Heart right ventricle (tissue), 16 donors: Measurements from ENCODE around the gene CPEB1. TPM values are rescaled to one million over a fixed set of nuclear protein-coding genes. Genes with fewer than 3 reads are reported as not detected.
A peak's percentile ranks its signal among the peaks of the same experiment; 100 is the strongest.
"Not testable (repeated sequence)": the region's sequence is repeated elsewhere in the genome, so short reads cannot be mapped to it uniquely, and the experiment has no call there.

Experiments used
- ATAC-seq, 8 donors: fragments of 200-7000 bp; cut with Tn5 transposase; one replicate each; pipeline ENCODE4 v1.9.1; 2020; ENCODE audit warnings: mild to moderate bottlenecking in 8 of 8, moderate library complexity in 8 of 8, moderate number of reproducible peaks in 1 of 8
- DNase-seq, 2 donors: peaks; one replicate each; pipeline ENCODE4 v3.0.0-alpha.2; 2020
- H3K27ac ChIP-seq, 10 donors: fragments of 200-600 bp; sonication (generic) in 2 of 10; one replicate each; pipeline versions ENCODE4 v1.5.0 to v1.8.0; 2020 to 2022; ENCODE audit warnings: mild to moderate bottlenecking in 3 of 10
- H3K27me3 ChIP-seq, 7 donors: fragments of 200-600 bp; one replicate each; pipeline ENCODE4 v1.8.0; 2021 to 2022; ENCODE audit warnings: mild to moderate bottlenecking in 2 of 7
- H3K36me3 ChIP-seq, 9 donors: fragments of 200-600 bp; sonication (generic) in 1 of 9; one replicate each; pipeline versions ENCODE4 v1.5.0 to v1.8.0; 2020 to 2022; ENCODE audit warnings: mild to moderate bottlenecking in 2 of 9
- H3K4me1 ChIP-seq, 9 donors: fragments of 200-600 bp; sonication (generic) in 1 of 9; one replicate each; pipeline versions ENCODE4 v1.5.0 to v1.8.0; 2020 to 2022; ENCODE audit warnings: mild to moderate bottlenecking in 4 of 9
- H3K4me3 ChIP-seq, 10 donors: fragments of 200-600 bp; sonication (generic) in 2 of 10; one replicate each; pipeline versions ENCODE4 v1.5.0 to v1.8.0; 2020 to 2022; ENCODE audit warnings: mild to moderate bottlenecking in 7 of 10, moderate library complexity in 2 of 10
- H3K9me3 ChIP-seq, 11 donors: fragments of 200-600 bp in 10 of 11; sonication (generic) in 2 of 11; one replicate each; pipeline versions ENCODE4 v1.5.0 to v1.8.0; 2013 to 2022; ENCODE audit warnings: mild to moderate bottlenecking in 2 of 11, control low read depth in 1 of 11, moderate library complexity in 1 of 11
- WGBS, 2 donors: extraction: QIAGEN DNeasy Blood & Tissue Kit; methylation state at CpG; one replicate each; pipeline ENCODE4 v1.1.7; 2013; ENCODE audit warnings: inconsistent platforms in 1 of 2; 5-methylcytosine and 5-hydroxymethylcytosine counted together
- intact Hi-C, 10 donors: fragments of 100-400 bp; cut with DNase I; formaldehyde crosslinking; loops; one replicate each; pipeline versions ENCODE4 v1.11.1 to v1.14.2; 2022
- polyA plus RNA-seq, 2 donors: library from polyadenylated mRNA; stranded (reverse); fragments of 200-250 nt; gene quantifications; one replicate each; pipeline ENCODE4 v1.2.3, GENCODE V29; 2013
- total RNA-seq, 10 donors: library from RNA; stranded (reverse); fragmentation: NEBNext Ultra II Directional in 3 of 10; extraction: Animal tissue kit (Norgen Biotek cat#: 25700) in 3 of 10; gene quantifications; one replicate each; pipeline versions ENCODE4 v1.2.1 to v1.2.4, GENCODE V29; 2021 to 2023
- TF ChIP-seq, protein P1 (sequence below), 9 donors: fragments of 200-600 bp; sonication (generic) in 2 of 9; IDR thresholded peaks; one replicate each; pipeline versions ENCODE4 v1.5.0 to v1.8.0; 2021 to 2022; ENCODE audit warnings: antibody characterized with exemption in 9 of 9, mild to moderate bottlenecking in 5 of 9, moderate library complexity in 1 of 9
- donor health status: Arrhythmogenic right ventricular cardiomyopathy.
- donor health status: ischemic (EF 13 %, LVEDD 7.1; RV severe dilation, severe dysfunction).
- donor health status: healthy with polysubstance abuse.
- donor health status: DM: no; HTN: yes; CAD: no.
- donor health status: DM: no; HTN: no; CAD: no.
- donor health status: ischemic (EF 25% LVEDD 6.9; RV normal size, moderate dysfunction).
- donor health status: ischemic (EF 25% LVEDD 5.7; RV mildly dilated, moderate dysfunction).
- donor health status: healthy.
- donor health status: DM: yes; HTN: yes; CAD: no.
- donor health status: Ischemic cardiomyopathy.
- donor health status: ischemic (EF 35%, LVEDD 5.7; RV mildly dilated, moderate dysfunction).
- donor health status: nonischemic (EF 11% LVEDD 7.7; RV severe dilation, severe dysfunction).
- donor health status: DM: yes; HTN: yes; CAD: no.
- donor health status: PGD.
- donor health status: ischemic (EF 29% LVEDD 5.4; RV normal size, mild dysfunction).
- donor health status: nonischemic (EF 23%, LVEDD 6.1; RV moderate dilation, normal function).

CPEB1 gene
- total and polyA plus RNA-seq, 12 donors = 0.20 to 5.2 (median 1.4) TPM

GRCh38 chr15:82530006-82530405 lies 117.2 kb downstream of the CPEB1 start:
- TF ChIP-seq, protein P1, sequence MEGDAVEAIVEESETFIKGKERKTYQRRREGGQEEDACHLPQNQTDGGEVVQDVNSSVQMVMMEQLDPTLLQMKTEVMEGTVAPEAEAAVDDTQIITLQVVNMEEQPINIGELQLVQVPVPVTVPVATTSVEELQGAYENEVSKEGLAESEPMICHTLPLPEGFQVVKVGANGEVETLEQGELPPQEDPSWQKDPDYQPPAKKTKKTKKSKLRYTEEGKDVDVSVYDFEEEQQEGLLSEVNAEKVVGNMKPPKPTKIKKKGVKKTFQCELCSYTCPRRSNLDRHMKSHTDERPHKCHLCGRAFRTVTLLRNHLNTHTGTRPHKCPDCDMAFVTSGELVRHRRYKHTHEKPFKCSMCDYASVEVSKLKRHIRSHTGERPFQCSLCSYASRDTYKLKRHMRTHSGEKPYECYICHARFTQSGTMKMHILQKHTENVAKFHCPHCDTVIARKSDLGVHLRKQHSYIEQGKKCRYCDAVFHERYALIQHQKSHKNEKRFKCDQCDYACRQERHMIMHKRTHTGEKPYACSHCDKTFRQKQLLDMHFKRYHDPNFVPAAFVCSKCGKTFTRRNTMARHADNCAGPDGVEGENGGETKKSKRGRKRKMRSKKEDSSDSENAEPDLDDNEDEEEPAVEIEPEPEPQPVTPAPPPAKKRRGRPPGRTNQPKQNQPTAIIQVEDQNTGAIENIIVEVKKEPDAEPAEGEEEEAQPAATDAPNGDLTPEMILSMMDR (IDR thresholded peaks at IDR 0.05) = no peak
- H3K4me3 ChIP-seq = no peak overlapping the region
- peaks cover 0 to 22% (median 10%) of the 10 kb centered on the region in 9 donors for H3K36me3 ChIP-seq
- intact Hi-C loops = loop anchor here in 3 of 10 donors (10.0 kb wide), 2 partner anchors 215 to 475 kb away; no protein-coding TSS in a partner anchor
- no peak overlapping the region for H3K27ac ChIP-seq
- H3K9me3 ChIP-seq = no peaks in the 10 kb centered on the region
- 88 to 91% methylated on average over 3 of the region's 3 CpGs for WGBS, 2 donors
- ATAC-seq (no peak), DNase-seq (no peak)
- H3K27me3 ChIP-seq = no peaks in the 10 kb centered on the region
- H3K4me1 ChIP-seq = peaks cover 0 to 11% (median 7%) of the 10 kb centered on the region in 9 donors

DNA sequence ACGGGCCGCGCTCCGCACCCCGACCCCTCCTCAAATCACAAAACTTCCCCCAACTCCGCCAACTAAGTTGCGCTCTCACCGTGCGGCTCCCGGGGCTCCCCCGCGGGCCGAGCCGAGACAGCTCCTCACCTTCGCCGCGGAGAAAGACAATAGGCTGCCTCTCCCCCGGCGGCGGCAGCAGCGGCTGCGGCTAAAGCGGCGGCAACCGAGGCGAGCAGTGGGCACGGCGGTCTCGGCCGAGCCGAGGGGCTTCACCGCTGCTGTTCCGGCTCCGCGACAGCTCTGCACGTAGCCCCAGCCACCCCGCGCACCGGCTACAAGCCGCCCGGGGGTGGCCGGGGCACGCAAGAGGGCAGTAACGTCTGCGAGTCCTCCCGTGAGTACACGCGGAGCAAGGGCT lies 133.6 kb downstream of the CPEB1 start:
- H3K4me1 ChIP-seq, ATAC-seq, H3K9me3 ChIP-seq, H3K27me3 ChIP-seq, H3K36me3 ChIP-seq, intact Hi-C loops, H3K27ac ChIP-seq, DNase-seq: not testable (repeated sequence)
- 3% methylated on average over 6 of the region's 48 CpGs; no CpG with 5 or more reads in 1 of the 2 donors for WGBS, 2 donors
- peak overlapping the region in 4 of 10 donors; percentile 29 to 45 (median 34) for H3K4me3 ChIP-seq

- H3K4me3 ChIP-seq, H3K9me3 ChIP-seq, DNase-seq, H3K36me3 ChIP-seq, H3K4me1 ChIP-seq, H3K27me3 ChIP-seq, H3K27ac ChIP-seq, intact Hi-C loops: not testable (repeated sequence)
- peak in 1 of 8 donors; percentile 22 for ATAC-seq
- 90 to 96% methylated on average over 2 of the region's 4 CpGs for WGBS, 2 donors
Measured at GRCh38 chr15:82507693-82508092, 139.5 kb downstream of the CPEB1 start.

GRCh38 chr15:82507087-82507486 lies 140.1 kb downstream of the CPEB1 start:
- WGBS, 2 donors = 86 to 88% methylated on average over 1 of the region's 1 CpG
- H3K4me1 ChIP-seq, intact Hi-C loops, ATAC-seq, H3K27me3 ChIP-seq, H3K9me3 ChIP-seq, H3K36me3 ChIP-seq, H3K4me3 ChIP-seq, DNase-seq, H3K27ac ChIP-seq: not testable (repeated sequence)

DNA sequence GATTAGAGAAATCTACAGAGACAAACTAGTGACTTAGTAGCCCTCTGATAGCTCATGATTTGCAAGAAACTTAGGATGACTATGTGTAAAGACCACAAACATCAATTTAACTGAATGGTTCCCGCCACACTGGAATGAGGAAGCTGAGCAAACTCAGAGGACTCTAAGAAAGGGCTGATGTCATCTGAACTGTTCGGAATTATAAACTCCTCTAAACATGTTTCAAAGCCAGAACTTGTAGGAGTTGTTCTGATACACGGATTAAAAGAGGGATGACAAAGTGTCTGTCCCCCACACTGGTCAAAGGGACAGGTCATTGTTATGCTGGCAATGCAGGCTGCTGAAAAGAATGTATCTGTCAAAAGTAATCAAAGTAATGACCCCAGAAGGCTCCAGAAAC lies 141.3 kb downstream of the CPEB1 start:
- H3K4me3 ChIP-seq, intact Hi-C loops, H3K36me3 ChIP-seq, DNase-seq, H3K27ac ChIP-seq, H3K9me3 ChIP-seq, H3K4me1 ChIP-seq, H3K27me3 ChIP-seq: not testable (repeated sequence)
- WGBS, 2 donors = no CpG with 5 or more reads among the region's 3 CpGs
- peak in 1 of 8 donors; percentile 38 for ATAC-seq

GRCh38 chr15:82504074-82504473 lies 143.1 kb downstream of the CPEB1 start:
- H3K27ac ChIP-seq, H3K4me3 ChIP-seq, ATAC-seq, H3K4me1 ChIP-seq, H3K27me3 ChIP-seq, DNase-seq, H3K9me3 ChIP-seq, H3K36me3 ChIP-seq, intact Hi-C loops: not testable (repeated sequence)
- WGBS, 2 donors = 95% methylated on average over 1 of the region's 3 CpGs

GRCh38 chr15:82502700-82503339 lies 144.3 kb downstream of the CPEB1 start:
- peak in 5 of 8 donors; percentile 38 to 71 (median 59) for ATAC-seq
- 33 to 37% methylated on average over 3 of the region's 7 CpGs for WGBS, 2 donors
- H3K27ac ChIP-seq, H3K4me1 ChIP-seq, intact Hi-C loops, H3K36me3 ChIP-seq, DNase-seq, H3K9me3 ChIP-seq, H3K27me3 ChIP-seq, H3K4me3 ChIP-seq: not testable (repeated sequence)
- TF ChIP-seq, protein P1 (IDR thresholded peaks at IDR 0.05) = peak in 6 of 9 donors; percentile 29 to 42 (median 32)

DNA sequence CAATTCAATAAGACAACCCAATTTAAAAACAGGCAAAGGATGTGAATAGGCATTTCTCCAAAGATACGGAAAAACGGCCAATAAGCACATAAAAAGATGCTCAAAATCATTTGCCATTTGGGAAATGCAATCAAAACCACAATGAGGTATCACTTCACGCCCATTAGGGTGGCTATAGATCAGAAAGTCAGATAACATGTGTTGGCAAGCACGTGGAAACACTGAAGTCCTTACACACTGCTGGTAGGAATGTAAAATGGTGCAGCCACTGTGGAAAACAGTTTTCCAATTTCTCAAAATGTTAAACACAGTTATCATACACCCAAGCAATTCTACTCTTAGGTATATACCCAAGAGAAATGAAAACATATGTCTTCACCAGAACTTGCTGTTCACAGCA lies 146.4 kb downstream of the CPEB1 start:
- WGBS, 2 donors = 58 to 59% methylated on average over 4 of the region's 4 CpGs
- ATAC-seq, intact Hi-C loops, H3K27me3 ChIP-seq, H3K36me3 ChIP-seq, H3K9me3 ChIP-seq, H3K4me3 ChIP-seq, DNase-seq, H3K27ac ChIP-seq, H3K4me1 ChIP-seq: not testable (repeated sequence)

DNA sequence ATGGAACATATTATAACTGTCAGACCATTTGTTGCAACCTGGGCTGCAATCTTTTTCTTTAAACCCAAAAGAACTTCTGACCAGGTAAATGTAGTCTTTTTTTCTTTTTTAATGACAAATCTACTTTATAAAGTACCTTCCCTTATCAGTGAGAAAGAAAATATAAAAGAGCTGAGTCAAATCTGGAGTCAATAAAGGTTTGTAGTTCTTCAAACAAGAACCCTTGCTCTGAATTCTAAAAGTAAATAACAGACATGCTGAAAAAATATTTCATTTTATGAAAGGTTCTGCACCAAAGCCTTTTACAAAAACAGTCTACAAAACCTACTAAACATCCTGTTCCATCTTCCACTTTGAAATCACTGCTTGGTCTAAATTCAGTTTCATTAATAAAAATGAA lies 149.2 kb downstream of the CPEB1 start:
- not testable (repeated sequence) for DNase-seq, H3K9me3 ChIP-seq, H3K4me1 ChIP-seq

More for the DNA sequence above, 149.2 kb downstream of the CPEB1 start:
- H3K36me3 ChIP-seq, intact Hi-C loops, ATAC-seq, H3K4me3 ChIP-seq, H3K27me3 ChIP-seq, H3K27ac ChIP-seq: not testable (repeated sequence)
